ENCODE results near the gene WEE1. TPM values are rescaled to one million over a fixed set of nuclear protein-coding genes. Genes with fewer than 3 reads are reported as not detected.

WEE1 gene
- total and polyA plus RNA-seq, 2 experiments from 2014 or later: 79.2 to 101 TPM

DNA sequence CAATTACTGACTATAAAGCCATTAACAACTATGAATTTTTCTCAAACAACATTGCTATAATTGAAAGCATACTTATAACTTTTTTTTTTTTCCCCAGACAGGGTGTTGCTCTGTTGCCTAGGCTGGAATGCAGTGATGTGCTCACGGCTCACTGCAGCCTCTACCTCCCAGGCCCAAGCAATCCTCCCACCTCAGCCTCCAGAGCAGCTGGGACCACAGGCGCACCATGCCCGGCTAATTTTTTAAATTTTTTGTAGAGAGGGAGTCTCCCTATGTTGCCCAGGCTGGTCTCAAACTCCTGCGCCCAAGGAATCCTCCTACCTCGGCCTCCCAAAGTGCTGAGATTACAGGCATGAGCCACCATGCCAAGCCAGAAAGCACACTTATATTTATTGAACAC is 6.1 kb upstream of the WEE1 start:
- Histone ChIP-seq H3K9me3 (ENCODE audit: low read depth) (no peaks in the 10 kb centered on the region), H3K79me2 (no peaks in the 10 kb centered on the region), H3K9me2 (replicated peaks; ENCODE audit: insufficient read depth) (no peaks in the 10 kb centered on the region), H3K36me3 (replicated peaks; ENCODE audit: insufficient read depth, low read depth) (no peaks in the 10 kb centered on the region), H3K4me1 (ENCODE audit: insufficient read depth) (peaks cover 43% of the 10 kb centered on the region), H3K4me2 (no peak overlapping the region), H3K4me3 (no peak overlapping the region), H3K27ac (peak overlapping the region; percentile 97), H2AFZ (no peak overlapping the region), H4K20me1 (ENCODE audit: insufficient read depth, poor library complexity, severe bottlenecking) (no peaks in the 10 kb centered on the region), H3K27me3 (no peaks in the 10 kb centered on the region)
- DNase-seq (ENCODE audit: low spot score): no peak
- WGBS (ENCODE audit: low lambda C conversion rate, missing lambda C conversion rate): 89% methylated on average over 5 of the region's 5 CpGs
- TF ChIP-seq EZH2phosphoT487 (IDR thresholded peaks at IDR 0.05; ENCODE audit: low read depth, severe bottlenecking, unreplicated experiment) (no peak), EZH2 (IDR thresholded peaks at IDR 0.05; ENCODE audit: borderline replicate concordance) (no peak)
- TF ChIP-seq, protein P1, sequence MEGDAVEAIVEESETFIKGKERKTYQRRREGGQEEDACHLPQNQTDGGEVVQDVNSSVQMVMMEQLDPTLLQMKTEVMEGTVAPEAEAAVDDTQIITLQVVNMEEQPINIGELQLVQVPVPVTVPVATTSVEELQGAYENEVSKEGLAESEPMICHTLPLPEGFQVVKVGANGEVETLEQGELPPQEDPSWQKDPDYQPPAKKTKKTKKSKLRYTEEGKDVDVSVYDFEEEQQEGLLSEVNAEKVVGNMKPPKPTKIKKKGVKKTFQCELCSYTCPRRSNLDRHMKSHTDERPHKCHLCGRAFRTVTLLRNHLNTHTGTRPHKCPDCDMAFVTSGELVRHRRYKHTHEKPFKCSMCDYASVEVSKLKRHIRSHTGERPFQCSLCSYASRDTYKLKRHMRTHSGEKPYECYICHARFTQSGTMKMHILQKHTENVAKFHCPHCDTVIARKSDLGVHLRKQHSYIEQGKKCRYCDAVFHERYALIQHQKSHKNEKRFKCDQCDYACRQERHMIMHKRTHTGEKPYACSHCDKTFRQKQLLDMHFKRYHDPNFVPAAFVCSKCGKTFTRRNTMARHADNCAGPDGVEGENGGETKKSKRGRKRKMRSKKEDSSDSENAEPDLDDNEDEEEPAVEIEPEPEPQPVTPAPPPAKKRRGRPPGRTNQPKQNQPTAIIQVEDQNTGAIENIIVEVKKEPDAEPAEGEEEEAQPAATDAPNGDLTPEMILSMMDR (IDR thresholded peaks at IDR 0.05; ENCODE audit: poor library complexity): no peak

DNA sequence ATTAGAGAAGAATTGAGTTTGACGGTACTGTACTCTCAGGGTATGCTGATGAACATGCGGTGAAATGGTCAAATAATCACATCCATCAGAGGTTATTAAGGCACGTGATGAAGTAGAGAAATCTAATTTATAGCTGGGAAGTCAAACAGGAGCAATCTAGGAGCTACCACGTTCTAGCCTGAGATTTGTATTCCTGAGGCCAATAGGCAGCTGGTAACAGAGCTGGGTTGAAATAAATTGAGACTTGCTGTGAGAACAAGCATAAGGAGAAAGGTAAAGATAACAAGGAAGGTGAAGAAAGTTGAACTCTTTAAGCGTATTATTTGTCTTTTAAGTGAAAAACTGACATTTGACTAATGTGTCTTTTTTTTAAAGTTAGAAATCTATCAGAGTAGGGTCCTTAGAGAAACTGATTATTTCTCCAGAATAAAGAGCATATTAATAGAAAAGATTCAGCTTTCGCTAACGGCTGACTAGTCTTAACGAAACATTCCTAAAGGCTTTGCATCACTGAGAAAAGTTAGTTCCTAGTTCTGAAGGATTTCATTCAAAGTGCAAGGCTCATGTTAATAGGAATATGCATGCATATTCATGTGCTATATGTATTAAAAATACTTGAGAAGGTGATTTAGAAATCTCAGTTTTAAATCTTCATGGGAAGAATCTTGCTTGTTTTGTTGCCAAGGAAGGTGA is 5.2 kb upstream of the WEE1 start:
- Histone ChIP-seq H3K4me2 (peak overlapping the region; percentile 69), H3K27ac (peak overlapping the region; percentile 97), H3K79me2 (no peaks in the 10 kb centered on the region), H2AFZ (no peak overlapping the region), H3K4me1 (ENCODE audit: insufficient read depth) (peaks cover 43% of the 10 kb centered on the region), H3K36me3 (replicated peaks; ENCODE audit: insufficient read depth, low read depth) (no peaks in the 10 kb centered on the region), H3K9me3 (ENCODE audit: low read depth) (no peaks in the 10 kb centered on the region), H4K20me1 (ENCODE audit: insufficient read depth, poor library complexity, severe bottlenecking) (no peaks in the 10 kb centered on the region), H3K4me3 (no peak overlapping the region), H3K27me3 (no peaks in the 10 kb centered on the region), H3K9me2 (replicated peaks; ENCODE audit: insufficient read depth) (no peaks in the 10 kb centered on the region)
- WGBS (ENCODE audit: low lambda C conversion rate, missing lambda C conversion rate): 52% methylated on average over 8 of the region's 8 CpGs
- TF ChIP-seq, protein P1 (IDR thresholded peaks at IDR 0.05; ENCODE audit: poor library complexity): no peak
- no peak for TF ChIP-seq EZH2 (IDR thresholded peaks at IDR 0.05; ENCODE audit: borderline replicate concordance)
- TF ChIP-seq EZH2phosphoT487 (IDR thresholded peaks at IDR 0.05; ENCODE audit: low read depth, severe bottlenecking, unreplicated experiment): no peak
- DNase-seq (ENCODE audit: low spot score): no peak

DNA sequence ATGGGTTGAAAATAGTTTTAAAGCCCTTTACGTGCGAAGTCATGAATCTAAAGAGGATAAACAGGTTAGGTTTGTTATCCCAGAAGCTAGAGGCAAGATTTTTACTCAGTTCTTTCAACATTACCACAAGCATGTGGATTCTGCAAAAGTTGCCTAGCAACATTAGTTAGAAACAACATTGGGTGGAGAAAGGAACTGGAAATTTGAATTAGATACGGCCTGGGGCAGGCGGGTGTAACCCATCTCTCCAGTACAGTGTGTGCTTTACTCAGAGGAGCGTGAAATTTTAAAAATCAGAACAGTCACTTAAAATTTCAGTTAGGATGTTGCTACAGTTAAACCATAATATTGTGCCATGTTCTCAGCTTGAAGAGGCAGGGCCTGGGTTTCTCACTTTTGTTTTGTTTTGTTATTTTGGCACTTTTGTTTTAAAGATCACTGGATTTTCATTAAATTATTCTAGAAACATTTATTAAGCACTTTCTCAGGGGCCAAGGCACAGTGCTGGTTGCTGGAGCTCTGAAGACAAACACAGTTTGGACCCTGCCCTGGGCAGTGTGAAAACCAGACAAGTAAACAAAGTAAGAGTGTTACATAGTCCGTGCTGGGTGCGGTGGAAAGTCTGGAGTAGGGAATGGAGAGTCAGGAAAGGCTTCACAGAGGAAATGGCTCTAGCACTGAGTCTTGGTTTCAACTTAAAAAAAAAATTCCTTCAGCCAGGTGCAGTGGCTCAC is 4.4 kb upstream of the WEE1 start:
- Histone ChIP-seq H2AFZ (no peak overlapping the region), H3K27me3 (no peaks in the 10 kb centered on the region), H3K27ac (peak overlapping the region; percentile 97), H3K79me2 (no peaks in the 10 kb centered on the region), H4K20me1 (ENCODE audit: insufficient read depth, poor library complexity, severe bottlenecking) (no peaks in the 10 kb centered on the region), H3K9me2 (replicated peaks; ENCODE audit: insufficient read depth) (no peaks in the 10 kb centered on the region), H3K4me1 (ENCODE audit: insufficient read depth) (peaks cover 43% of the 10 kb centered on the region), H3K36me3 (replicated peaks; ENCODE audit: insufficient read depth, low read depth) (no peaks in the 10 kb centered on the region), H3K9me3 (ENCODE audit: low read depth) (no peaks in the 10 kb centered on the region), H3K4me2 (peak overlapping the region; percentile 69), H3K4me3 (no peak overlapping the region)
- TF ChIP-seq EZH2 (IDR thresholded peaks at IDR 0.05; ENCODE audit: borderline replicate concordance) (no peak), EZH2phosphoT487 (IDR thresholded peaks at IDR 0.05; ENCODE audit: low read depth, severe bottlenecking, unreplicated experiment) (no peak)
- TF ChIP-seq, protein P1 (IDR thresholded peaks at IDR 0.05; ENCODE audit: poor library complexity): no peak
- 12% methylated on average over 7 of the region's 7 CpGs for WGBS (ENCODE audit: low lambda C conversion rate, missing lambda C conversion rate)
- peak; percentile 90 for DNase-seq (ENCODE audit: low spot score)

Measured in hepatocyte (in vitro differentiated cells).